Lower leg skin (tissue), 4 donors: Measurements from ENCODE around the gene ARHGDIB. TPM values are rescaled to one million over a fixed set of nuclear protein-coding genes. Genes with fewer than 3 reads are reported as not detected.

ENCODE experiments used
- DNase-seq, 2 donors: peaks; one replicate each; pipeline ENCODE4 v3.0.0-alpha.2; 2019; ENCODE audit warnings: low spot score in 2 of 2
- H3K4me3 ChIP-seq: fragments of 200-600 bp; sonication (generic); 2 replicates; pipeline ENCODE4 v1.5.1; 2017; ENCODE audit warnings: mild to moderate bottlenecking, low read depth; ENCODE audit not compliant: poor library complexity, severe bottlenecking
- CTCF ChIP-seq, 3 donors: fragments of 450-650 bp; IDR thresholded peaks; one replicate each; pipeline ENCODE4 v1.5.1; 2016; ENCODE audit warnings: antibody characterized with exemption in 3 of 3, mild to moderate bottlenecking in 3 of 3, moderate library complexity in 2 of 3
- POLR2A ChIP-seq, 2 donors: fragments of 450-650 bp; IDR thresholded peaks; one replicate each; pipeline ENCODE4 v1.6.1; 2016 to 2017; ENCODE audit warnings: antibody characterized with exemption in 2 of 2, mild to moderate bottlenecking in 1 of 2, moderate library complexity in 1 of 2
- WGBS, 2 donors: methylation state at CpG; one replicate each; pipeline ENCODE4 v1.1.5; 2018; 5-methylcytosine and 5-hydroxymethylcytosine counted together
- intact Hi-C: fragments of 100-400 bp; cut with DNase I; formaldehyde crosslinking; loops from one replicate; pipeline ENCODE4 v1.15.0; 2023; ENCODE audit warnings: low total_unique reads
- total RNA-seq, 4 donors: library from RNA; depleted of rRNA; stranded (reverse); fragments of >200 nt; gene quantifications; one replicate each; pipeline ENCODE4 v1.1.0, GENCODE V29; 2016

The ARHGDIB gene
- total RNA-seq, 4 donors from 2014 or later: 44.9 to 84.7 (median 82.1) TPM

- no peak overlapping the region for H3K4me3 ChIP-seq
- no peak for TF ChIP-seq CTCF (IDR thresholded peaks at IDR 0.05)
- no peak for TF ChIP-seq POLR2A (IDR thresholded peaks at IDR 0.05)
- WGBS, 2 donors: 67 to 69% methylated on average over 9 of the region's 9 CpGs
- intact Hi-C loops: no loop called here
- DNase-seq: no peak
These were observed 5.1 kb downstream of the ARHGDIB start for GRCh38 chr12:14956024-14956891.

GRCh38 chr12:14954269-14954668, 7.1 kb downstream of the ARHGDIB start:
- intact Hi-C loops: no loop called here
- DNase-seq: no peak
- TF ChIP-seq CTCF (IDR thresholded peaks at IDR 0.05) (no peak), POLR2A (IDR thresholded peaks at IDR 0.05) (no peak)
- WGBS, 2 donors: 76 to 83% methylated on average over 4 of the region's 4 CpGs
- H3K4me3 ChIP-seq: no peak overlapping the region

- no peak overlapping the region for H3K4me3 ChIP-seq
- 88 to 94% methylated on average over 1 of the region's 1 CpG for WGBS, 2 donors
- TF ChIP-seq CTCF (IDR thresholded peaks at IDR 0.05) (no peak), POLR2A (IDR thresholded peaks at IDR 0.05) (no peak)
- no peak for DNase-seq
- intact Hi-C loops: no loop called here
These were observed 7.6 kb downstream of the ARHGDIB start for GRCh38 chr12:14953752-14954151.

GRCh38 chr12:14952299-14952921, 9.0 kb downstream of the ARHGDIB start:
- WGBS, 2 donors: 45 to 47% methylated on average over 7 of the region's 7 CpGs
- no peak for DNase-seq
- TF ChIP-seq POLR2A (IDR thresholded peaks at IDR 0.05): no peak
- TF ChIP-seq CTCF (IDR thresholded peaks at IDR 0.05): no peak
- intact Hi-C loops: no loop called here
- no peak overlapping the region for H3K4me3 ChIP-seq

- H3K4me3 ChIP-seq: no peak overlapping the region
- intact Hi-C loops: no loop called here
- WGBS, 2 donors: 11 to 12% methylated on average over 1 of the region's 1 CpG
- TF ChIP-seq CTCF (IDR thresholded peaks at IDR 0.05): no peak
- TF ChIP-seq POLR2A (IDR thresholded peaks at IDR 0.05): no peak
- DNase-seq: no peak
These were observed 9.6 kb downstream of the ARHGDIB start for GRCh38 chr12:14951851-14952250.
